Measurements from ENCODE around the gene CDYL2. TPM values are rescaled to one million over a fixed set of nuclear protein-coding genes. Genes with fewer than 3 reads are reported as not detected.

Gene CDYL2
- polyA plus RNA-seq, 1 donor, result 2.5 TPM

- DNase-seq (ENCODE audit: low read depth), result no peak
Measured at GRCh38 chr16:80707686-80708085, 96.7 kb downstream of the CDYL2 start.

- DNase-seq (ENCODE audit: low read depth), result no peak
Measured at GRCh38 chr16:80705596-80705995, 98.8 kb downstream of the CDYL2 start.

DNA sequence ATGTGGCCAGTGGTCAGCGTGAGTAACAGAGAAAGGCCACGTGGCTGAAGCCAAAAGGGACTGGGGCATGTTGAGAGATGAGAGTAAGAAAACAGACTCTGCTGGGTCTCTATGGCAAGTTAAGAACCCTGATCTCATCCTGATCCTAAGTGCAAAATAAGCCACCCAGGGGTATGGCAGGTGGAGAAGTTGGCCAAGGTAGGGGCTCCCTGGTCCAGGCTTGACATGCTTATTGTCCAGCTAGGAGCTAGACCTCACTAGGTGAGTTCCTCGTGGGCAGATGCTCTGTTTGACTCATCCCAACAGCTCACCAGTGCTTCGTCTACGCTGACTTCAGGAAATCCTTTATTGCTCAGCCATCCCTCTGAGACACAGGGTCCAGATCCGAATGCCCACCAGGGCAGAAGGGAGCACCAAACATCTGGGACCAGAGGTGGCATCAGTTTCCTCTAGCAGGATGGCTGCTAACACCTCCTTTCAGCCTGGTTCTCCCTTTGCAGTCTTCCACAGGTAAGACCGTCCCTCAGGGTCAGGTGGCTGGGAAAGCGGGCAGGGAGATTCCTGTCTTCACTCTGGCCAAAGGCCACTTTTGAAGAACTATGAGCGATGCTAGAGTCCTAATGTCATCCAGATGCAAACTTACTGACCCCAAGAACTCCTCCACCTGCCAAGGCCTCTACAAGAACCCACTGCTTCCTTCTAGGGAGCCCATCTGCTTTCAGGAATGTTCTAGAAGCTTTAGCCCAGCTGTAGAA lies 99.5 kb downstream of the CDYL2 start:
- no peak for DNase-seq (ENCODE audit: low read depth)

DNA sequence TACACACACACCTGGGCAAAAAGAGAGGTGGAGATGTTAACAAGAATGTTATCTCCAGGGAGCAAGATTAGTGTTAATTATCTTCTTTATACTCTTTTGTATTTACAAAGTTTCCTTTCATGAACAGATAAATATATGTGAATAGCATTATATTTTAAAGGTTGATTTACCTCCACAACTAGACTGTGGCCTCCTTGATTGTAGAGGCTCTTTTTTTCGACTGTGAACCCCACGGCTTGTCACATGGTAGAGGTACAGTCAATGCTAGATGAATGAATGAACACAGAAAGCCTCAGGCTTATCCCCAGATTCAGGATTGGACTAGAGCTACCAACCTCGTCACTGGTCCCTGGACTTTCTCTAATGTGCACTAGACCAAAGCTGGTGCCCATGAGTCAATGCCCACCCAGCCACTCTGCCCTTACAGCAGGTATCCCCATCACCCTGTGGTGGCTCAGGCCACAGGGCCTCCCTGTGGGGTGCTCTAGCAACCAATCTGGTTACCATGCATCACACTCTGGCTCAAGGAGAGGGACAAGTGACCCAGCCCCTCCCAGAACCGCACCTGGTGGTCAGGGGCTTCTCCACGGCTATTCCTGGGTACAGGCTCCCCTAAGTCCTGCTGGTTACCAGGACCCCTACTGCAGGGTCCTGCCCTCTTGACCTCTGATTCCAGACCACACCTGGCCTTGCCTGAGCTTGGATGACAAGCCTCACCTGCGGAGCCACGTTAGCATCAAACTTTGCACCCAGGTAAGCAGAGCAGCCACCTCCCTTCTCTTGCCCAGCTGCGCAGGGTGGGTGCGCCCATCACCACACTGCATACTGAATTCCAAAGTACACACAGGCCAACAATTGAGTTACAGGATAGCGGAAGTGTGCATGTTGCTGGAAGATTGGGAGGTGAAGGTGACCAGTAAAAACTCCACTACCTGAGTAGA lies 101.0 kb downstream of the CDYL2 start:
- no peak for DNase-seq (ENCODE audit: low read depth)

- DNase-seq (ENCODE audit: low read depth), result no peak
Measured at GRCh38 chr16:80702696-80703095, 101.7 kb downstream of the CDYL2 start.

- no peak for DNase-seq (ENCODE audit: low read depth)
Measured at GRCh38 chr16:80700558-80700957, 103.8 kb downstream of the CDYL2 start.

DNA sequence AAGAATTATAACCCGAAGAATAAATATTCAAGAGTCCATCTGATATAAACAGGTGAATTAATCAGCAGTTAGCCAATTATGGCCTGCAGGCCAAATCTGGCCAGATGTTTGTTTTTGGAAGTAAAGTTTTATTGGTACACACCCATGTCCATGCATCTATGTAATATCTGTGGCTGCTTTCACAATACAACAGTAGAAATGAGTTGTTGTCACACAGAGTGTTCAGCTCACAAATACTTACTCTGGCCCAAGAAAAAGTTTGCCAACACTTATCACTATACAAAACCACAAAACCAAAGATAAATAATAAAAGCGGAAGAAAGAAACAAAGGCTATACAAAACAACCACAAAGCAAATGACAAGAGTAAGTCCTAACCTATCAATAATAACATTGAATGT lies 109.4 kb downstream of the CDYL2 start:
- DNase-seq (ENCODE audit: low read depth), result no peak

GRCh38 chr16:80693553-80693952 lies 110.8 kb downstream of the CDYL2 start:
- no peak for DNase-seq (ENCODE audit: low read depth)

DNA sequence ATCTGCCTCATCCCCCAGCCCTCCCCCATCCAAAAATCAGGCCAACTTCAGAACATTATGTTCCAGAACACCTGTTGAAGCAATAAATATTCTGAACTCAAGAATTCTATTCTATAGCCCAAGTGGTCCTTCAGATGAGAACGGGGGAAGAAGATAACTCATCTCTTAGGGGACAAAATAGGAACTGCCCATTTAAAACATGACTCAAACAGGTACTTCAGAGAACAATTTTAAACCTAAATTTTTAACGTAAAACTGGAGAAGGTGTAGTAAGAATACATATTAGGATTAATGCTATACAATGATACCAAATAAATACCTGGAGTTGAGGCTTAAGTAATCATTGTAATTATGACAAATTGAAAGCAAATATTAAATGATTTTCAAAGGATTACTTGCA lies 112.1 kb downstream of the CDYL2 start:
- DNase-seq (ENCODE audit: low read depth), result no peak

GRCh38 chr16:80691111-80691741 lies 113.2 kb downstream of the CDYL2 start:
- no peak for DNase-seq (ENCODE audit: low read depth)

DNA sequence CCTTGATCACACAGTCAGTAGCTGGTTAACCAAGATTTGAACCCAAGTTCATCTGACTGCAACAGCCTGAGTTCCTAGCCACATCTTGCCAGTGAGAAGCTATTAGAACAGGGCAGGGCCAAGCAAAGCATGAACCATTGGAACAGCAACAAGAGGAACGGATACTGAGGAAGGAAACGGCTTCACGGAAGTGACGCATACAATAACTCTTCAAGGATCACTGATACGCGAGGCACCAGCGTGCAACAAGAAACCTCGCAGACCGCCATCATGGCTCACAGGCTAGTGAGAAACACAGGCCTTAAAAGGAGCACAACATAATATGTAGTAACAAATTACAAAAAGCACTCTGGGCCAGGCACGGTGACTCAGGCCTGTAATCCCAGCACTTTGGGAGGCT lies 114.9 kb downstream of the CDYL2 start:
- no peak for DNase-seq (ENCODE audit: low read depth)

DNA sequence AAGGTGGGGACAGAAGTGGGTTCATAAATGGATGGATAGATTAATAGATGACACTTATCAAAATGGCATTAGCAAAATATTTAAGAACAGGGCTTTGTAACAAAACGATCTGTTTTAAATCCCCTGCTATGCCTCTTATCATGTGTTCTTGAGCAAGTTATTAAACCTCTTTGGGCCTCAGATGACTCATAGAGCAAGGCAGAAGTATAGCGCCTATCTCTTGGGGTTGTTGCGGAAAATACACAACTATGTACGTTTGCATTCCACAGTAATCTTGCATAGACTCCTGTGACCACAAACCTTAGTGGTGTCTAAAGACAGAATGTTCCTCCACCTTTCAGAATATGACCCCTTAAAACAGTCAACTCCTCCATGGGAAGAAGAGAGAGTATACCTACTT lies 116.8 kb downstream of the CDYL2 start:
- no peak for DNase-seq (ENCODE audit: low read depth)

- no peak for DNase-seq (ENCODE audit: low read depth)
Measured at GRCh38 chr16:80684906-80685305, 119.5 kb downstream of the CDYL2 start.

GRCh38 chr16:80684136-80684765 lies 120.1 kb downstream of the CDYL2 start:
- DNase-seq (ENCODE audit: low read depth), result no peak

DNA sequence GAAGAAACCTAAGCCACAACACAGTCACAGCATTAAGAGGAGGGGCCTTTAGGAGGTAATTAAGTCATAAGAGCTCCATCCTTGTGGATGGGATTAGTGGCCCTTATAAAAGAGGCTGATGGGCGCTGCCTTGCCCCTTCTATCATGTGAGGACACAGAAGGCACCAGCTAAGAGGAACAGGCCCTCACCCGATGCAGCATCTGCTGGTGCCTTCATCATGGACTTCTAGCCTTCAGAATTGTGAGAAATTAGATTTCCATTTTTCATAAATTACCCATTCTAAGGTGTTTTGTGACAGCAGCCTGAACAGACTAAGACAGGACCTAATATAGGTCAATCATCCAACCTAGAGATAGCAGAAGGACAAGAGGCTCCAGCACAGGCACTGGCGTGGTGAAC lies 120.8 kb downstream of the CDYL2 start:
- no peak for DNase-seq (ENCODE audit: low read depth)

GRCh38 chr16:80682421-80683070 lies 121.9 kb downstream of the CDYL2 start:
- no peak for DNase-seq (ENCODE audit: low read depth)

- no peak for DNase-seq (ENCODE audit: low read depth)
Measured at GRCh38 chr16:80681436-80681835, 123.0 kb downstream of the CDYL2 start.

DNA sequence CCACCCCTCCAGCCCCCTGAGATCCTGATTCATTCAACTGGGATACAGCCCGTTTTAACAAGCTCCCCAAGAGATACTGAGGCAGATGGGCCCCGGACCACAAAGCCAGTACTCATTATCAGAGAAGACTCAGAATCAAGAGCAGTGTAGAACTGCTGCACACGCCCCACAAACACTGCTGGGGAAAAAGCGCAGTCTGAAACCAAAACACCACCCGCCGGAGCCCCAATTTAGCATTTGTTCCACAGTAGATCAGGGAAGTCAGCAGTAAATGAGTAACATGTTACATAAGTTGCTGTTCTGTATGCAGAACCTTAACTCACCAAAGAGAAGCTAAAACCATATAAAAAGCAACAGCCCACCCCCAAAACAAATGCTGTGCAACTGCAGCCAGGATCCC lies 123.6 kb downstream of the CDYL2 start:
- DNase-seq (ENCODE audit: low read depth), result no peak

DNA sequence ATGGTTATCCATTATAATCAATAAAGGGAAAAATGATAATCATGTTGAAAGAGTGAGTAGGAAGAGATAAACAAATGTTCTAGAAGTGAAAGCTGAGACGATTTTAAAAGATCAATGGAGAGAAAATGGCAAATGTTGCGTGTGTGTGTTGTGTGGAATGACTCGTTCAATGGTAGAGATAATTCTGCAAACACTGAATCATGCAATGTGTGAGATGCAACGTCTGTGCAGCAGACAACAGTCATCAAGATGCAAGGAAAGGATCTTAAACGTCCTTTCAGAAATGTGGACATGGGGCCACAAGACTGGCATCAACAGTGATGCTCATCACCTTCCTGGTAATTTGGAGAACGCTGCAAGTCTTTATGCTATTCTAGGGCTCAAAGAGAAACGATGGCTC lies 124.4 kb downstream of the CDYL2 start:
- DNase-seq (ENCODE audit: low read depth), result no peak

GRCh38 chr16:80674884-80675283 lies 129.5 kb downstream of the CDYL2 start:
- DNase-seq (ENCODE audit: low read depth), result no peak

- DNase-seq (ENCODE audit: low read depth), result no peak
Measured at GRCh38 chr16:80672379-80672778, 132.0 kb downstream of the CDYL2 start.

Measured in forelimb muscle (tissue), 1 donor.